Epidermal melanocyte (primary cell): ENCODE data around the gene RAB28.

Source experiments
- DNase-seq: peaks from one replicate; pipeline ENCODE4 v3.0.0; 2011; ENCODE audit warnings: low spot score; ENCODE audit not compliant: insufficient read length

Gene RAB28

GRCh38 chr4:13378973-13379759, 105.0 kb downstream of the RAB28 start:
- DNase-seq, result no peak

- no peak for DNase-seq
These were observed 113.1 kb downstream of the RAB28 start for GRCh38 chr4:13371048-13371447.

GRCh38 chr4:13368217-13368616, 115.9 kb downstream of the RAB28 start:
- no peak for DNase-seq

- no peak for DNase-seq
These were observed 116.4 kb downstream of the RAB28 start for GRCh38 chr4:13367691-13368090.

GRCh38 chr4:13367244-13367643, 116.9 kb downstream of the RAB28 start:
- no peak for DNase-seq

- DNase-seq, result no peak
These were observed 118.9 kb downstream of the RAB28 start for GRCh38 chr4:13365195-13365594.

GRCh38 chr4:13364653-13365052, 119.5 kb downstream of the RAB28 start:
- DNase-seq, result no peak

- no peak for DNase-seq
These were observed 120.0 kb downstream of the RAB28 start for GRCh38 chr4:13364172-13364571.

- no peak for DNase-seq
These were observed 124.3 kb downstream of the RAB28 start for GRCh38 chr4:13359809-13360208.

- no peak for DNase-seq
These were observed 128.8 kb downstream of the RAB28 start for GRCh38 chr4:13355111-13355880.

- no peak for DNase-seq
These were observed 135.0 kb downstream of the RAB28 start for GRCh38 chr4:13349096-13349495.

- DNase-seq, result no peak
These were observed 135.9 kb downstream of the RAB28 start for GRCh38 chr4:13348216-13348615.

- no peak for DNase-seq
These were observed 136.5 kb downstream of the RAB28 start for GRCh38 chr4:13347517-13348125.

GRCh38 chr4:13344216-13344615, 139.9 kb downstream of the RAB28 start:
- DNase-seq, result no peak

- DNase-seq, result no peak
These were observed 143.5 kb downstream of the RAB28 start for GRCh38 chr4:13340672-13341071.

GRCh38 chr4:13331827-13332226, 152.3 kb downstream of the RAB28 start:
- DNase-seq, result no peak

- DNase-seq, result no peak
These were observed 154.2 kb downstream of the RAB28 start for GRCh38 chr4:13329963-13330362.

GRCh38 chr4:13329340-13329850, 154.7 kb downstream of the RAB28 start:
- no peak for DNase-seq

GRCh38 chr4:13328591-13328990, 155.5 kb downstream of the RAB28 start:
- no peak for DNase-seq

GRCh38 chr4:13327991-13328390, 156.1 kb downstream of the RAB28 start:
- DNase-seq, result no peak

- DNase-seq, result no peak
These were observed 158.4 kb downstream of the RAB28 start for GRCh38 chr4:13325744-13326143.

GRCh38 chr4:13323921-13324320, 160.2 kb downstream of the RAB28 start:
- no peak for DNase-seq
